Mesendoderm (in vitro differentiated cells): ENCODE measurements around the gene WDR33.

ENCODE experiments used
- DNase-seq: peaks from one replicate; pipeline ENCODE4 v3.0.0; 2013
- H2AK5ac ChIP-seq: 2 replicates; pipeline ENCODE4 v1.6.1; 2013; ENCODE audit warnings: low read length, inconsistent platforms
- H2BK120ac ChIP-seq: 2 replicates; pipeline ENCODE4 v1.6.1; 2013; ENCODE audit warnings: low read depth, mild to moderate bottlenecking, low read length, moderate library complexity, mixed read lengths
- H2BK15ac ChIP-seq: replicated peaks from 2 replicates; pipeline ENCODE4 v1.6.1; 2013; ENCODE audit warnings: low read depth, mild to moderate bottlenecking, moderate library complexity
- H2BK5ac ChIP-seq: 2 replicates; pipeline ENCODE4 v1.6.1; 2013; ENCODE audit warnings: low read length, inconsistent platforms
- H3K18ac ChIP-seq: 2 replicates; pipeline ENCODE4 v1.6.1; 2013; ENCODE audit warnings: mild to moderate bottlenecking, low read length, mixed read lengths
- H3K23ac ChIP-seq: one replicate; pipeline ENCODE4 v1.6.1; 2013; ENCODE audit warnings: low read length
- H3K27ac ChIP-seq: 2 replicates; pipeline ENCODE4 v1.5.1; 2013; ENCODE audit warnings: low read depth, mild to moderate bottlenecking, inconsistent platforms, low read length, moderate library complexity
- H3K27me3 ChIP-seq: 2 replicates; pipeline ENCODE4 v1.6.1; 2013; ENCODE audit warnings: low read length, control low read depth, mild to moderate bottlenecking, inconsistent platforms; ENCODE audit not compliant: insufficient read depth, poor library complexity
- H3K36me3 ChIP-seq: 2 replicates; pipeline ENCODE4 v1.6.1; 2013; ENCODE audit warnings: low read length, inconsistent platforms; ENCODE audit not compliant: control insufficient read depth, insufficient read depth
- H3K4ac ChIP-seq: one replicate; pipeline ENCODE4 v1.6.1; 2013; ENCODE audit warnings: low read depth, mild to moderate bottlenecking, low read length, moderate library complexity
- H3K4me1 ChIP-seq: 2 replicates; pipeline ENCODE4 v1.6.1; 2013; ENCODE audit warnings: low read depth, low read length, inconsistent platforms; ENCODE audit not compliant: control insufficient read depth
- H3K4me2 ChIP-seq: 2 replicates; pipeline ENCODE4 v1.6.1; 2013; ENCODE audit warnings: low read length
- H3K4me3 ChIP-seq: 2 replicates; pipeline ENCODE4 v1.5.1; 2013; ENCODE audit warnings: mild to moderate bottlenecking, low read length
- H3K56ac ChIP-seq: one replicate; pipeline ENCODE4 v1.6.1; 2013; ENCODE audit warnings: low read length
- H3K79me1 ChIP-seq: 2 replicates; pipeline ENCODE4 v1.6.1; 2013; ENCODE audit warnings: low read length, inconsistent platforms
- H3K79me2 ChIP-seq: 2 replicates; pipeline ENCODE4 v1.6.1; 2013; ENCODE audit warnings: mild to moderate bottlenecking, low read length; ENCODE audit not compliant: control insufficient read depth, insufficient read depth
- H3K9ac ChIP-seq: 2 replicates; pipeline ENCODE4 v1.6.1; 2013; ENCODE audit warnings: low read length, inconsistent platforms
- H4K5ac ChIP-seq: one replicate; pipeline ENCODE4 v1.6.1; 2013; ENCODE audit warnings: low read length
- H4K8ac ChIP-seq: one replicate; pipeline ENCODE4 v1.6.1; 2013; ENCODE audit warnings: low read depth, mild to moderate bottlenecking, control low read depth, low read length, moderate library complexity
- WGBS: extraction: QIAGEN DNeasy Blood & Tissue Kit; methylation state at CpG from one replicate; pipeline ENCODE4 v1.1.7; 2013; ENCODE audit warnings: low lambda C conversion rate, missing lambda C conversion rate; ENCODE audit not compliant: insufficient coverage; ENCODE audit errors: extremely low coverage; 5-methylcytosine and 5-hydroxymethylcytosine counted together

Gene WDR33

DNA sequence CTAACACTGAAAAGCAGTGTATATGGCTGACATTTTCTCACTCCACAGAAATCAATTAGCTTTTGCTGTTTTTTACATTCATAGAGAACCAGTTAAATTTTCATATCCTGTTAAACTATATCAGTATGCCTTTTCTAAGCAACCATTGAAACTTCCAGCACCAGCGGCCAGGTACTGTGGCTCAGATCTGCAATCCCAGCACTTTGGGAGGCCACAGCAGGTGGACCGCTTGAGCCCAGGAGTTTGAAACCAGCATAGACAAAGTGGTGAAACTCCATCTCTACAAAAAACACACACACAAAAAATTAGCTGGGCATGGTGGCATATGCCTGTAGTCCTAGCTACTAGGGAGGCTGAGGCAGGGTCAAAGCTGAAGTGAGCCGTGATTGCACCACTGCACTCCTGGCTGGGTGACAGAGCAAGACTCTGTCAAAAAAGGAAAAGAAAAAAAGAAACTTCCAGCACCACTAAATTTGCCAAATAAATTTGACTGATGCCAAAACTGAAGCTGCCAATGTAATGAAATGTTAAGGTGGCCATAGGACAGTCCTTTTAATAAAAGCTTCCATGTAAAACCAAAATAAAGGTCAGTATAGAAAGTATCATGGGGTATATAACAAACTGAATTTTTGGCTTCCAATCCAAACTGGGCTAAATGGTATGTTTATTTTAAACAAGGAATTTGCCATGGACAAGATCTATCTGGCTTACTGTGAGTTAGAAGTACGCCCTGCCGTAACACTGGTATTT lies 106.2 kb downstream of the WDR33 start:
- Histone ChIP-seq H2AK5ac (no peak overlapping the region), H4K8ac (no peak overlapping the region), H3K27me3 (no peaks in the 10 kb centered on the region), H3K27ac (no peak overlapping the region), H3K79me2 (peaks cover 2% of the 10 kb centered on the region), H2BK5ac (no peak overlapping the region), H3K56ac (no peak overlapping the region), H4K5ac (no peak overlapping the region), H3K36me3 (peaks cover 13% of the 10 kb centered on the region), H2BK15ac (no peak overlapping the region), H3K18ac (no peak overlapping the region), H3K79me1 (peaks cover 6% of the 10 kb centered on the region), H3K4me3 (no peak overlapping the region), H3K23ac (no peak overlapping the region), H3K4me2 (no peak overlapping the region), H3K4ac (no peak overlapping the region), H3K9ac (no peak overlapping the region), H3K4me1 (peaks cover 2% of the 10 kb centered on the region), H2BK120ac (no peak overlapping the region)
- WGBS = no CpG with 5 or more reads among the region's 5 CpGs
- DNase-seq = no peak

- H3K18ac ChIP-seq = no peak overlapping the region
- H2BK120ac ChIP-seq = no peak overlapping the region
- H3K79me2 ChIP-seq = peaks cover 2% of the 10 kb centered on the region
- H3K27me3 ChIP-seq = no peaks in the 10 kb centered on the region
- peaks cover 2% of the 10 kb centered on the region for H3K4me1 ChIP-seq
- H3K4ac ChIP-seq = no peak overlapping the region
- H4K8ac ChIP-seq = no peak overlapping the region
- H3K23ac ChIP-seq = no peak overlapping the region
- no peak overlapping the region for H3K56ac ChIP-seq
- no CpG with 5 or more reads among the region's 5 CpGs for WGBS
- no peak overlapping the region for H2BK5ac ChIP-seq
- no peak overlapping the region for H4K5ac ChIP-seq
- peaks cover 6% of the 10 kb centered on the region for H3K79me1 ChIP-seq
- H2BK15ac ChIP-seq = no peak overlapping the region
- no peak for DNase-seq
- H3K4me3 ChIP-seq = no peak overlapping the region
- H2AK5ac ChIP-seq = no peak overlapping the region
- no peak overlapping the region for H3K4me2 ChIP-seq
- H3K27ac ChIP-seq = no peak overlapping the region
- peaks cover 4% of the 10 kb centered on the region for H3K36me3 ChIP-seq
- H3K9ac ChIP-seq = peak overlapping the region; percentile 12
These were observed 107.7 kb downstream of the WDR33 start for GRCh38 chr2:127703282-127703681.

- peaks cover 2% of the 10 kb centered on the region for H3K79me2 ChIP-seq
- H3K27me3 ChIP-seq = no peaks in the 10 kb centered on the region
- peak overlapping the region; percentile 98 for H3K56ac ChIP-seq
- H3K23ac ChIP-seq = no peak overlapping the region
- H2BK15ac ChIP-seq = no peak overlapping the region
- H3K9ac ChIP-seq = peak overlapping the region; percentile 95
- H4K8ac ChIP-seq = no peak overlapping the region
- H2BK120ac ChIP-seq = no peak overlapping the region
- peak overlapping the region; percentile 69 for H3K4me3 ChIP-seq
- H3K4ac ChIP-seq = no peak overlapping the region
- H2AK5ac ChIP-seq = no peak overlapping the region
- no CpG with 5 or more reads among the region's 19 CpGs for WGBS
- no peak overlapping the region for H3K27ac ChIP-seq
- no peak overlapping the region for H2BK5ac ChIP-seq
- H4K5ac ChIP-seq = no peak overlapping the region
- H3K36me3 ChIP-seq = no peaks in the 10 kb centered on the region
- H3K79me1 ChIP-seq = peaks cover 6% of the 10 kb centered on the region
- H3K4me1 ChIP-seq = peaks cover 2% of the 10 kb centered on the region
- H3K18ac ChIP-seq = no peak overlapping the region
- no peak for DNase-seq
- H3K4me2 ChIP-seq = peak overlapping the region; percentile 51
These were observed 108.5 kb downstream of the WDR33 start for GRCh38 chr2:127702395-127703009.

GRCh38 chr2:127701651-127702394 lies 109.1 kb downstream of the WDR33 start:
- peak; percentile 91 for DNase-seq
- peaks cover 2% of the 10 kb centered on the region for H3K79me2 ChIP-seq
- H3K23ac ChIP-seq = peak overlapping the region; percentile 94
- peak overlapping the region; percentile 98 for H3K56ac ChIP-seq
- no peak overlapping the region for H2BK120ac ChIP-seq
- H3K36me3 ChIP-seq = no peaks in the 10 kb centered on the region
- H3K79me1 ChIP-seq = peaks cover 6% of the 10 kb centered on the region
- peak overlapping the region; percentile 17 for H3K4ac ChIP-seq
- no peak overlapping the region for H4K8ac ChIP-seq
- H3K4me2 ChIP-seq = peak overlapping the region; percentile 51
- no CpG with 5 or more reads among the region's 108 CpGs for WGBS
- H3K9ac ChIP-seq = peak overlapping the region; percentile 95
- H3K18ac ChIP-seq = peak overlapping the region; percentile 70
- H3K4me1 ChIP-seq = peaks cover 2% of the 10 kb centered on the region
- H2BK15ac ChIP-seq = no peak overlapping the region
- peak overlapping the region; percentile 90 for H3K27ac ChIP-seq
- peak overlapping the region; percentile 88 for H2BK5ac ChIP-seq
- peak overlapping the region; percentile 69 for H3K4me3 ChIP-seq
- no peak overlapping the region for H2AK5ac ChIP-seq
- H4K5ac ChIP-seq = no peak overlapping the region
- H3K27me3 ChIP-seq = no peaks in the 10 kb centered on the region

- H4K5ac ChIP-seq = no peak within 1 kb of the TSS
- H3K27me3 ChIP-seq = no peaks in the 10 kb centered on the region
- WGBS = no CpG with 5 or more reads among the region's 44 CpGs
- H3K9ac ChIP-seq = peak within 1 kb of the TSS; percentile 95
- DNase-seq = peak; percentile 97
- H2BK5ac ChIP-seq = peak within 1 kb of the TSS; percentile 88
- H3K4ac ChIP-seq = peak within 1 kb of the TSS; percentile 17
- H3K79me2 ChIP-seq = peaks cover 2% of the 10 kb centered on the region
- H3K18ac ChIP-seq = peak within 1 kb of the TSS; percentile 70
- H3K27ac ChIP-seq = peak within 1 kb of the TSS; percentile 90
- peaks cover 2% of the 10 kb centered on the region for H3K4me1 ChIP-seq
- peak within 1 kb of the TSS; percentile 69 for H3K4me3 ChIP-seq
- H3K23ac ChIP-seq = peak within 1 kb of the TSS; percentile 94
- no peak within 1 kb of the TSS for H4K8ac ChIP-seq
- no peak within 1 kb of the TSS for H2BK15ac ChIP-seq
- H3K4me2 ChIP-seq = peak within 1 kb of the TSS; percentile 95
- no peaks in the 10 kb centered on the region for H3K36me3 ChIP-seq
- H3K56ac ChIP-seq = peak within 1 kb of the TSS; percentile 98
- peaks cover 6% of the 10 kb centered on the region for H3K79me1 ChIP-seq
- H2AK5ac ChIP-seq = no peak within 1 kb of the TSS
- no peak within 1 kb of the TSS for H2BK120ac ChIP-seq
These were observed 109.7 kb downstream of the WDR33 start, which contains the start of gene SFT2D3 for GRCh38 chr2:127701193-127701650. Gene SFT2D3, plus strand, starts transcription at chr2:127701497. Its CDS starts 32 bp downstream, at chr2:127701529.
